Spleen (tissue), 11 donors: ENCODE measurements around the gene NYNRIN. TPM values are rescaled to one million over a fixed set of nuclear protein-coding genes. Genes with fewer than 3 reads are reported as not detected.
"Not testable (repeated sequence)": the region's sequence is repeated elsewhere in the genome, so short reads cannot be mapped to it uniquely, and the experiment has no call there.

ENCODE experiments used
- DNase-seq: peaks from one replicate; pipeline ENCODE4 v3.0.0-alpha.2; 2020
- H3K27ac ChIP-seq, 8 donors: fragments of 200-600 bp; sonication (generic) in 7 of 8; 1 replicate in 4 of 8; 2 replicates in 4 of 8; pipeline versions ENCODE4 v1.5.0 to v1.8.0; 2016 to 2021; ENCODE audit warnings: inconsistent platforms in 4 of 8, mild to moderate bottlenecking in 4 of 8, moderate library complexity in 1 of 8
- H3K27me3 ChIP-seq, 7 donors: fragments of 200-600 bp; sonication (generic) in 6 of 7; replicated peaks in 1 of 7; 1 replicate in 4 of 7; 2 replicates in 3 of 7; pipeline versions ENCODE4 v1.5.0 to v1.8.0; 2016 to 2021; ENCODE audit warnings: inconsistent platforms in 3 of 7, mild to moderate bottlenecking in 1 of 7
- H3K36me3 ChIP-seq, 6 donors: fragments of 200-600 bp; sonication (generic) in 5 of 6; 1 replicate in 4 of 6; 2 replicates in 2 of 6; pipeline versions ENCODE4 v1.5.0 to v1.8.0; 2016 to 2021; ENCODE audit warnings: inconsistent platforms in 2 of 6
- H3K4me1 ChIP-seq, 6 donors: fragments of 200-600 bp; sonication (generic) in 5 of 6; 1 replicate in 3 of 6; 2 replicates in 3 of 6; pipeline versions ENCODE4 v1.5.0 to v1.8.0; 2016 to 2021; ENCODE audit warnings: inconsistent platforms in 3 of 6
- H3K4me3 ChIP-seq, 8 donors: fragments of 200-600 bp; sonication (generic) in 7 of 8; 1 replicate in 4 of 8; 2 replicates in 4 of 8; pipeline versions ENCODE4 v1.5.0 to v1.8.0; 2016 to 2021; ENCODE audit warnings: inconsistent platforms in 4 of 8, mild to moderate bottlenecking in 4 of 8, moderate library complexity in 2 of 8
- H3K9me3 ChIP-seq, 8 donors: fragments of 200-600 bp; sonication (generic) in 7 of 8; 1 replicate in 4 of 8; 2 replicates in 4 of 8; pipeline versions ENCODE4 v1.5.0 to v1.8.0; 2016 to 2021; ENCODE audit warnings: inconsistent platforms in 4 of 8
- POLR2A ChIP-seq, 3 donors: fragments of 450-650 bp; IDR thresholded peaks; one replicate each; pipeline ENCODE4 v1.5.1; 2017; ENCODE audit warnings: antibody characterized with exemption in 3 of 3, mild to moderate bottlenecking in 1 of 3
- POLR2AphosphoS5 ChIP-seq, 3 donors: sonication (generic); formaldehyde crosslinking; IDR thresholded peaks; one replicate each; pipeline ENCODE4 v1.5.1; 2017; ENCODE audit warnings: antibody characterized with exemption in 3 of 3
- WGBS, 5 donors: extraction: QIAGEN DNeasy Blood & Tissue Kit in 3 of 5; methylation state at CpG; one replicate each; pipeline versions ENCODE4 v1.1.5 to v1.1.7; 2013 to 2018; 5-methylcytosine and 5-hydroxymethylcytosine counted together
- intact Hi-C: fragments of 100-400 bp; cut with DNase I; formaldehyde crosslinking; loops from one replicate; pipeline ENCODE4 v1.15.0; 2023; ENCODE audit warnings: low total_unique reads
- polyA plus RNA-seq, 3 donors: library from polyadenylated mRNA; stranded (reverse); fragments of 200-250 nt; gene quantifications; one replicate each; pipeline ENCODE4 v1.2.1, GENCODE V29; 2013
- total RNA-seq, 7 donors: library from RNA; depleted of rRNA in 3 of 7; stranded (reverse); fragments of >200 nt in 3 of 7; fragmentation: NEBNext Ultra II Directional in 4 of 7; extraction: Animal tissue kit (Norgen Biotek cat#: 25700) in 4 of 7; gene quantifications; one replicate each; pipeline versions ENCODE4 v1.1.0 to v1.2.1, GENCODE V29; 2016 to 2021
- TF ChIP-seq, protein P1 (sequence below), 11 experiments: fragments of 200-600 bp in 7 of 11; fragments of 450-650 bp in 4 of 11; sonication (generic) in 4 of 11; IDR thresholded peaks in 8 of 11; conservative IDR thresholded peaks in 3 of 11; 1 replicate in 7 of 11; 2 replicates in 4 of 11; pipeline versions ENCODE4 v1.4.0 to v1.8.0; 2016 to 2021; ENCODE audit warnings: antibody characterized with exemption in 11 of 11, inconsistent platforms in 4 of 11, mild to moderate bottlenecking in 1 of 11
- donor health status: healthy with polysubstance abuse.
- donor health status: DM: no; HTN: no; CAD: no; lungs with moderate emphysema.
- donor health status: DM: no; HTN: no; CAD: no.
- donor health status: Bipolar disorder and iron deficiency.
- donor health status: healthy.
- donor health status: DM: no; HTN: no; CAD: no.
- donor health status: DM: yes; HTN: yes; CAD: no.

The NYNRIN gene
- total and polyA plus RNA-seq, 10 donors: 0.87 to 18.0 (median 10.5) TPM

DNA sequence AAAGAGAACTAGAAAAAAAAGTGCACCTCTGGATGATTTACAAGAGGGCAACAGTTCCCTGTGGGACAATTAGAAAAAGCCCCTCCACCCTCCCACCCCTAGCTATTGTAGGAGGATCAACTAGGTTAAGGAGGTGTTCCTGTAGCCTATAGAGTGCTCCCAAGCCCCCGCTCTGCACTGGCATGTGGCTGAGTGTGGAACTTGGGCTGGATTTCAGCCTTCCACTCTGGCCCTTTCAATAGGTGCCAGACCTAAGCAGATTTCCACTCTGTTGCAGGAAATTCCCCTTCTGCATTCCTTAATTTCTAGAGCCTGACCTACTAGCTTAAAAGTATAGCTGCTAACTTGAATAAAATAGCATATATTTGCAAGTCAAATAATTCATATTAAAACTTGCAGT lies 28.1 kb upstream of the NYNRIN start:
- DNase-seq: no peak
- H3K27ac ChIP-seq: no peak overlapping the region
- TF ChIP-seq POLR2AphosphoS5 (IDR thresholded peaks at IDR 0.05): no peak
- TF ChIP-seq, protein P1, sequence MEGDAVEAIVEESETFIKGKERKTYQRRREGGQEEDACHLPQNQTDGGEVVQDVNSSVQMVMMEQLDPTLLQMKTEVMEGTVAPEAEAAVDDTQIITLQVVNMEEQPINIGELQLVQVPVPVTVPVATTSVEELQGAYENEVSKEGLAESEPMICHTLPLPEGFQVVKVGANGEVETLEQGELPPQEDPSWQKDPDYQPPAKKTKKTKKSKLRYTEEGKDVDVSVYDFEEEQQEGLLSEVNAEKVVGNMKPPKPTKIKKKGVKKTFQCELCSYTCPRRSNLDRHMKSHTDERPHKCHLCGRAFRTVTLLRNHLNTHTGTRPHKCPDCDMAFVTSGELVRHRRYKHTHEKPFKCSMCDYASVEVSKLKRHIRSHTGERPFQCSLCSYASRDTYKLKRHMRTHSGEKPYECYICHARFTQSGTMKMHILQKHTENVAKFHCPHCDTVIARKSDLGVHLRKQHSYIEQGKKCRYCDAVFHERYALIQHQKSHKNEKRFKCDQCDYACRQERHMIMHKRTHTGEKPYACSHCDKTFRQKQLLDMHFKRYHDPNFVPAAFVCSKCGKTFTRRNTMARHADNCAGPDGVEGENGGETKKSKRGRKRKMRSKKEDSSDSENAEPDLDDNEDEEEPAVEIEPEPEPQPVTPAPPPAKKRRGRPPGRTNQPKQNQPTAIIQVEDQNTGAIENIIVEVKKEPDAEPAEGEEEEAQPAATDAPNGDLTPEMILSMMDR (IDR thresholded peaks at IDR 0.05 in 8 of 11, conservative IDR thresholded peaks at IDR 0.05 in 3 of 11): no peak
- TF ChIP-seq POLR2A (IDR thresholded peaks at IDR 0.05): no peak
- intact Hi-C loops: no loop called here
- peaks cover 10 to 50% (median 34%) of the 10 kb centered on the region in 6 donors for H3K4me1 ChIP-seq
- WGBS, 5 donors: 45 to 81% (median 78%) methylated on average over 1 of the region's 1 CpG
- H3K4me3 ChIP-seq: no peak overlapping the region
- H3K36me3 ChIP-seq: peaks cover 0 to 7% (median 0%) of the 10 kb centered on the region in 6 donors
- no peaks in the 10 kb centered on the region for H3K9me3 ChIP-seq
- peaks cover 0 to 44% (median 11%) of the 10 kb centered on the region in 7 donors for H3K27me3 ChIP-seq

DNA sequence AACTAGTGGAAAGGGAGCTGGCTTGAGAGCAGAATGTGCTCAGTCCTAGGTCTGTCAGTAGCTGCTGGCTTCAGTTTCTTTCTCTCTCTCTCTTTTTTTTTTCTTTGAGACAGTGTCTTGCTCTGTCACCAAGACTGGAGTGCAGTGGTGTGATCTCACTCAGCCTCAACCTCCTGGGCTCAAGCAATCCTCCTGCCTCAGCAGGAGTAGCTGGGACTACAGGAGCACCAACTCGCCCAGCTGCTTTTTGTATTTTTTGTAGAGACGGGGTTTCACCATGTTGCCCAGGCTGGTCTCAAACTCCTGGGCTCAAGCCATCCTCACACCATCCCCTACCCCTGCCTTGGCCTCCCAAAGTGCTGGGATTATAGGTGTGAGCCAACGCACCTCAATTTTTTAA lies 27.2 kb upstream of the NYNRIN start:
- 87 to 94% (median 92%) methylated on average over 3 of the region's 3 CpGs for WGBS, 5 donors
- Histone ChIP-seq H3K27me3 (peaks cover 0 to 43% (median 11%) of the 10 kb centered on the region in 7 donors), H3K4me1 (peaks cover 8 to 42% (median 25%) of the 10 kb centered on the region in 6 donors)
- H3K4me3 ChIP-seq, H3K27ac ChIP-seq, H3K36me3 ChIP-seq, intact Hi-C loops, H3K9me3 ChIP-seq, DNase-seq: not testable (repeated sequence)

DNA sequence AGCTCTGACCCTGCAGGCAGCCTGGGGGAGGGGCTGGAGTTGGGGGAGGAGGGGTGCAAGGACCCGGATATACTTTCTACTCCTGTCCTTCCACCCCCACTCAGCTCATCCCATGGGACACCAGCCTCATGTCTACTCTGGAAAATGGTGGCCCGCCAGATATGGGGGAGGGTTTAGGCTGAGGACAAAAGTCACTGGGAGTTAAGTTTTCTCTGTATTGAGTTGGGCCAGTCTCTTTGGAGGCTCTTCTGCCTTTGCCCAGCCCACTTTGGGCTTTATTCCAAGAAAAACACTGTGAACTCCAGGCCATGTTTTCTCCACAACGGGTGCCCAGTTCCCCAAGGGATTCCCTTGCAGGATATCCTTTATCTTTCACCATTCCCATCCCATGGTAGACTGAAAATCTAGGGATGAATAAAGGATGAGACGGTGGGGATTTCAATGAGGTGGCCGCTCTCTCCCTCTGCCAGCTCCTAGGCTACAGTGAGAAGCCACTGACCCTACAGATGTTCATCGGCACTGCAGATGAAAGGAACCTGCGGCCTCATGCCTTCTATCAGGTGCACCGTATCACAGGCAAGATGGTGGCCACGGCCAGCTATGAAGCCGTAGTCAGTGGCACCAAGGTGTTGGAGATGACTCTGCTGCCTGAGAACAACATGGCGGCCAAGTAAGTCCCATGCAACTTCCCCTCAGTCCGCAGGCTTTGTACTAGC lies 25.9 kb upstream of the NYNRIN start:
- Histone ChIP-seq H3K4me3 (no peak overlapping the region), H3K36me3 (peaks cover 0 to 7% (median 0%) of the 10 kb centered on the region in 6 donors), H3K9me3 (no peaks in the 10 kb centered on the region), H3K4me1 (peaks cover 0 to 29% (median 13%) of the 10 kb centered on the region in 6 donors), H3K27me3 (peaks cover 0 to 33% (median 6%) of the 10 kb centered on the region in 7 donors), H3K27ac (peak overlapping the region in 2 of 8 donors; percentile 21 to 28)
- 81 to 94% (median 87%) methylated on average over 12 of the region's 12 CpGs for WGBS, 5 donors
- intact Hi-C loops: no loop called here
- TF ChIP-seq, protein P1 (IDR thresholded peaks at IDR 0.05 in 8 of 11, conservative IDR thresholded peaks at IDR 0.05 in 3 of 11): no peak
- peak in 2 of 3 donors; percentile 36 to 44 for TF ChIP-seq POLR2AphosphoS5 (IDR thresholded peaks at IDR 0.05)
- no peak for DNase-seq

DNA sequence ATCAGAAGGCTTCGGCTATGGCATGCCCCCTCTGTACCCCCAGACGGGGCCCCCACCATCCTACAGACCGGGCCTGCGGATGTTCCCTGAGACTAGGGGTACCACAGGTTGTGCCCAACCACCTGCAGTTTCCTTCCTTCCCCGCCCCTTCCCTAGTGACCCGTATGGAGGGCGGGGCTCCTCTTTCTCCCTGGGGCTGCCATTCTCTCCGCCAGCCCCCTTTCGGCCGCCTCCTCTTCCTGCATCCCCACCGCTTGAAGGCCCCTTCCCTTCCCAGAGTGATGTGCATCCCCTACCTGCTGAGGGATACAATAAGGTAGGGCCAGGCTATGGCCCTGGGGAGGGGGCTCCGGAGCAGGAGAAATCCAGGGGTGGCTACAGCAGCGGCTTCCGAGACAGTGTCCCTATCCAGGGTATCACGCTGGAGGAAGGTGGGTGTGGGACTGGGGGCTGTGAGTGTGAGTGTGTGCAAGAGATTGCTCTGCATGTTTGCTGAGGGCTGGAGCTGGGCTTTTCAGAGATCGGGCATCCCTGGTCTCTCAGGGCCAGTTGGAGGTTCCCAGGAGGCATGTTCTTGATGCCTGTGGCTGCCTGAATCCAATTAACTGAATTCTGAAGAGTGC lies 22.2 kb upstream of the NYNRIN start:
- 73 to 80% (median 74%) methylated on average over 16 of the region's 16 CpGs for WGBS, 5 donors
- Histone ChIP-seq H3K4me3 (no peak overlapping the region), H3K4me1 (peaks cover 0 to 4% (median 0%) of the 10 kb centered on the region in 6 donors), H3K27ac (no peak overlapping the region), H3K27me3 (peaks cover 0 to 10% (median 0%) of the 10 kb centered on the region in 7 donors), H3K36me3 (peaks cover 0 to 7% (median 0%) of the 10 kb centered on the region in 6 donors), H3K9me3 (no peaks in the 10 kb centered on the region)
- no peak for DNase-seq
- intact Hi-C loops: no loop called here
- TF ChIP-seq POLR2A (IDR thresholded peaks at IDR 0.05) (no peak), POLR2AphosphoS5 (IDR thresholded peaks at IDR 0.05) (no peak)
- TF ChIP-seq, protein P1 (IDR thresholded peaks at IDR 0.05 in 8 of 11, conservative IDR thresholded peaks at IDR 0.05 in 3 of 11): no peak
